ENCODE measurements around the gene DYNLT1. TPM values are rescaled to one million over a fixed set of nuclear protein-coding genes. Genes with fewer than 3 reads are reported as not detected.

The DYNLT1 gene
- total RNA-seq, 1 experiment from 2014 or later: 50.5 TPM

DNA sequence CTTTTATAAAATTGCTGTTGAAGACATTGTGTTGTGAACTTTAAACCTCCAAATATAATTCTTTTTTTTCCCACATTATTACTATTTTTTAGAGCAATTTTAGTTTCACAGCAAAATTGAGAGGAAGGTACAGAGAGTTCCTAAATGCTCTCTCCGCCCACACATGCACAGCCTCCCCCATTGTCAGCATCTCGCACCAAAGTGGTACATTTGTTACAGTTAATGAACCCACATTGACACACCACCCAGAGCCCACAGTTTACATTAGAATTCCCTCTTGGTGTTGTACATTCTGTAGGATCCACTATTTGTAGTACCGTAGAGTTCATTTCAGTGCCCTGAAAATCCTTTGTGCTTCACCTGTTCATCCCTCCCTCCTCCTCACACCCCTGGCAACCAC, 50.9 kb downstream of the DYNLT1 start:
- Histone ChIP-seq H2AFZ (ENCODE audit: low read length) (no peak overlapping the region), H4K20me1 (ENCODE audit: low read length) (no peaks in the 10 kb centered on the region), H3K4me3 (ENCODE audit: low read length) (no peak overlapping the region), H3K9ac (ENCODE audit: low read length) (no peak overlapping the region), H3K36me3 (ENCODE audit: low read depth, low read length) (no peaks in the 10 kb centered on the region; the same call in 1 of the 2 replicates), H3K9me2 (replicated peaks; ENCODE audit: low read length) (no peaks in the 10 kb centered on the region), H3K9me3 (ENCODE audit: low read length) (no peaks in the 10 kb centered on the region), H3K27me3 (ENCODE audit: low read length) (no peaks in the 10 kb centered on the region), H3F3A (ENCODE audit: low read length, unreplicated experiment) (no peaks in the 10 kb centered on the region), H3K4me2 (ENCODE audit: low read length) (no peak overlapping the region), H3K79me2 (ENCODE audit: low read length) (no peaks in the 10 kb centered on the region), H3K27ac (ENCODE audit: low read length) (no peak overlapping the region), H3K4me1 (ENCODE audit: insufficient read depth, low read length) (no peaks in the 10 kb centered on the region)
- intact Hi-C loops (cut with micrococcal nuclease): no loop called here
- no peak for DNase-seq
- POLR2A ChIA-PET (ENCODE audit: unreplicated experiment): no interaction called here
- no TSS peak for BruUV-seq (replicated peaks)
- CTCF ChIA-PET: no interaction called here
- TF ChIP-seq, protein P1, sequence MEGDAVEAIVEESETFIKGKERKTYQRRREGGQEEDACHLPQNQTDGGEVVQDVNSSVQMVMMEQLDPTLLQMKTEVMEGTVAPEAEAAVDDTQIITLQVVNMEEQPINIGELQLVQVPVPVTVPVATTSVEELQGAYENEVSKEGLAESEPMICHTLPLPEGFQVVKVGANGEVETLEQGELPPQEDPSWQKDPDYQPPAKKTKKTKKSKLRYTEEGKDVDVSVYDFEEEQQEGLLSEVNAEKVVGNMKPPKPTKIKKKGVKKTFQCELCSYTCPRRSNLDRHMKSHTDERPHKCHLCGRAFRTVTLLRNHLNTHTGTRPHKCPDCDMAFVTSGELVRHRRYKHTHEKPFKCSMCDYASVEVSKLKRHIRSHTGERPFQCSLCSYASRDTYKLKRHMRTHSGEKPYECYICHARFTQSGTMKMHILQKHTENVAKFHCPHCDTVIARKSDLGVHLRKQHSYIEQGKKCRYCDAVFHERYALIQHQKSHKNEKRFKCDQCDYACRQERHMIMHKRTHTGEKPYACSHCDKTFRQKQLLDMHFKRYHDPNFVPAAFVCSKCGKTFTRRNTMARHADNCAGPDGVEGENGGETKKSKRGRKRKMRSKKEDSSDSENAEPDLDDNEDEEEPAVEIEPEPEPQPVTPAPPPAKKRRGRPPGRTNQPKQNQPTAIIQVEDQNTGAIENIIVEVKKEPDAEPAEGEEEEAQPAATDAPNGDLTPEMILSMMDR (conservative IDR thresholded peaks at IDR 0.05; ENCODE audit: low read depth, low read length): no peak
- no peak for TF ChIP-seq EZH2 (IDR thresholded peaks at IDR 0.05; ENCODE audit: low read length, unreplicated experiment)
- TF ChIP-seq EZH2phosphoT487 (IDR thresholded peaks at IDR 0.05; ENCODE audit: borderline replicate concordance, low read length): no peak
- no peak for ATAC-seq

DNA sequence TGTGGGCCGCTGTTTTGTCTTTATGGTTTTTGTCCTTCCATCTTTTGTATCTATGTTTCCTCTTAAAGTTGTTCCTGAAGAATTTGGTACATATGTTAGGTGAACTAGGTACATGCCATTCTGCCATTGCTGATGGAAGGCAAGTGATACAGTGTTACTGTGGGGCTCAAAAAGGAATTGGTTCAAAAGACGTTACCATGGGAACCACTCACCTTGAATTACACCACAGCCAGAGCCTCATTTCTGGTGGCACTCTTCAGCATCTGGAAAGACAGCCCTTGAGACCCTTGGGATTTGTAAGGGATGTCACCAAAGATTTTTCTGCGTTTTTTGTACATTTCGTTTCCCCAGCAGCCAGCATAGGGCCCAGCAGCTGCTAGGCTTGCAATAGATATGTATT, 52.7 kb downstream of the DYNLT1 start:
- no peak overlapping the region for H3K4me3 ChIP-seq (ENCODE audit: low read length)
- TF ChIP-seq, protein P1 (conservative IDR thresholded peaks at IDR 0.05; ENCODE audit: low read depth, low read length): no peak
- TF ChIP-seq EZH2 (IDR thresholded peaks at IDR 0.05; ENCODE audit: low read length, unreplicated experiment) (no peak), EZH2phosphoT487 (IDR thresholded peaks at IDR 0.05; ENCODE audit: borderline replicate concordance, low read length) (no peak)
- CTCF ChIA-PET: no interaction called here
- H4K20me1 ChIP-seq (ENCODE audit: low read length): no peaks in the 10 kb centered on the region
- H3K36me3 ChIP-seq (ENCODE audit: low read depth, low read length): peaks cover 6% of the 10 kb centered on the region
- H3K9me3 ChIP-seq (ENCODE audit: low read length): no peaks in the 10 kb centered on the region
- no peaks in the 10 kb centered on the region for H3F3A ChIP-seq (ENCODE audit: low read length, unreplicated experiment)
- no peak for ATAC-seq
- H3K79me2 ChIP-seq (ENCODE audit: low read length): no peaks in the 10 kb centered on the region
- H3K4me1 ChIP-seq (ENCODE audit: insufficient read depth, low read length): no peaks in the 10 kb centered on the region
- H3K9me2 ChIP-seq (replicated peaks; ENCODE audit: low read length): no peaks in the 10 kb centered on the region
- intact Hi-C loops (cut with micrococcal nuclease): no loop called here
- H3K27me3 ChIP-seq (ENCODE audit: low read length): no peaks in the 10 kb centered on the region
- no peak overlapping the region for H3K4me2 ChIP-seq (ENCODE audit: low read length)
- POLR2A ChIA-PET (ENCODE audit: unreplicated experiment): no interaction called here
- H2AFZ ChIP-seq (ENCODE audit: low read length): no peak overlapping the region
- no peak overlapping the region for H3K27ac ChIP-seq (ENCODE audit: low read length)
- no peak for DNase-seq
- BruUV-seq (replicated peaks): no TSS peak
- H3K9ac ChIP-seq (ENCODE audit: low read length): no peak overlapping the region

DNA sequence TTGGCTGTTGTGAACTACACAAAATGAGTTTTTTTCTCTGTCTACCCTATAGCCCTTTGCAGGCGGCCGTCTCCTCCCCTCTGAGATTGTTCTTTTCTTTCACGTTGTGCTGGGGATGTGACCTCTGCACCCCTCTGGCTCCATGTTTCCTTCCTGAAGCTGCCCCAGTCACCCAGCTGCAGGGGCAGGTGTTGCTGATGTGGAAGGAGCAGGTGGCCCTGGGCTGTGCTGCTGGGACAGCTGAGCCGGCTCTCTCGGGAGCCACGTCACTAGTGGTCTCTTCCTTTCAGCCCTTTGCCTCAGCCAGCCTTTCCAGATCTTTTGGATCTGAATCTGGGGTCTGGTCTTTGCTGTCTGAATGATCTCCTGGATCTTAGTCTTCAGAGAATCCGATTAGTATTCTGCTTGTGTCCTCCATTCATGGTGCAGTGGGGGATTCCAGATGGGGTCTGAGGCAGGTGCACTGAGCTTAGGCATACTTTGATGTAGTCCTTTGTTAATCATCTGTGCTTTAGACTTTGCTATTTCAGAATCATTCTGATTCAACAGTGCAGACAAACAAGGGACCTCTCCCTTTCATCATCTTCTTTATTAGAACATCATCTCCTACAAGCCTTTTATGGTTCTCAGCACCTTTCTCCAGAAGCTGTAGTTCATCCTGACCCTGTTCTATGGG, 53.3 kb downstream of the DYNLT1 start:
- intact Hi-C loops (cut with micrococcal nuclease): no loop called here
- H3F3A ChIP-seq (ENCODE audit: low read length, unreplicated experiment): no peaks in the 10 kb centered on the region
- H3K4me1 ChIP-seq (ENCODE audit: insufficient read depth, low read length): no peaks in the 10 kb centered on the region
- CTCF ChIA-PET: no interaction called here
- H3K9me3 ChIP-seq (ENCODE audit: low read length): no peaks in the 10 kb centered on the region
- H3K4me2 ChIP-seq (ENCODE audit: low read length): no peak overlapping the region
- no peaks in the 10 kb centered on the region for H4K20me1 ChIP-seq (ENCODE audit: low read length)
- H3K27ac ChIP-seq (ENCODE audit: low read length): no peak overlapping the region
- H3K9ac ChIP-seq (ENCODE audit: low read length): no peak overlapping the region
- no peak for ATAC-seq
- no peak overlapping the region for H2AFZ ChIP-seq (ENCODE audit: low read length)
- H3K4me3 ChIP-seq (ENCODE audit: low read length): no peak overlapping the region
- H3K9me2 ChIP-seq (replicated peaks; ENCODE audit: low read length): no peaks in the 10 kb centered on the region
- TF ChIP-seq, protein P1 (conservative IDR thresholded peaks at IDR 0.05; ENCODE audit: low read depth, low read length): no peak
- TF ChIP-seq EZH2 (IDR thresholded peaks at IDR 0.05; ENCODE audit: low read length, unreplicated experiment): no peak
- TF ChIP-seq EZH2phosphoT487 (IDR thresholded peaks at IDR 0.05; ENCODE audit: borderline replicate concordance, low read length): no peak
- no TSS peak for BruUV-seq (replicated peaks)
- no peaks in the 10 kb centered on the region for H3K79me2 ChIP-seq (ENCODE audit: low read length)
- peaks cover 10% of the 10 kb centered on the region for H3K36me3 ChIP-seq (ENCODE audit: low read depth, low read length)
- H3K27me3 ChIP-seq (ENCODE audit: low read length): no peaks in the 10 kb centered on the region
- DNase-seq: no peak
- POLR2A ChIA-PET (ENCODE audit: unreplicated experiment): no interaction called here

Measured in PC-3 (cell line).